GM18517 (cell line): ENCODE results near the gene OR51T1.
"Not testable (repeated sequence)": the region's sequence is repeated elsewhere in the genome, so short reads cannot be mapped to it uniquely, and the experiment has no call there.

Experiments used
- ATAC-seq: cut with Tn5 transposase; IDR thresholded peaks from one replicate; pipeline ENCODE4 v1.9.1; 2021; ENCODE audit warnings: mild to moderate bottlenecking, moderate library complexity; ENCODE audit not compliant: unreplicated experiment

The OR51T1 gene, protein sequence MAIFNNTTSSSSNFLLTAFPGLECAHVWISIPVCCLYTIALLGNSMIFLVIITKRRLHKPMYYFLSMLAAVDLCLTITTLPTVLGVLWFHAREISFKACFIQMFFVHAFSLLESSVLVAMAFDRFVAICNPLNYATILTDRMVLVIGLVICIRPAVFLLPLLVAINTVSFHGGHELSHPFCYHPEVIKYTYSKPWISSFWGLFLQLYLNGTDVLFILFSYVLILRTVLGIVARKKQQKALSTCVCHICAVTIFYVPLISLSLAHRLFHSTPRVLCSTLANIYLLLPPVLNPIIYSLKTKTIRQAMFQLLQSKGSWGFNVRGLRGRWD

DNA sequence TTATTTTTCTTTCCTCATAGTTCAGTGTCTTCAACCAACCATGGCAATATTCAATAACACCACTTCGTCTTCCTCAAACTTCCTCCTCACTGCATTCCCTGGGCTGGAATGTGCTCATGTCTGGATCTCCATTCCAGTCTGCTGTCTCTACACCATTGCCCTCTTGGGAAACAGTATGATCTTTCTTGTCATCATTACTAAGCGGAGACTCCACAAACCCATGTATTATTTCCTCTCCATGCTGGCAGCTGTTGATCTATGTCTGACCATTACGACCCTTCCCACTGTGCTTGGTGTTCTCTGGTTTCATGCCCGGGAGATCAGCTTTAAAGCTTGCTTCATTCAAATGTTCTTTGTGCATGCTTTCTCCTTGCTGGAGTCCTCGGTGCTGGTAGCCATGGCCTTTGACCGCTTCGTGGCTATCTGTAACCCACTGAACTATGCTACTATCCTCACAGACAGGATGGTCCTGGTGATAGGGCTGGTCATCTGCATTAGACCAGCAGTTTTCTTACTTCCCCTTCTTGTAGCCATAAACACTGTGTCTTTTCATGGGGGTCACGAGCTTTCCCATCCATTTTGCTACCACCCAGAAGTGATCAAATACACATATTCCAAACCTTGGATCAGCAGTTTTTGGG, at the start of gene OR51T1:
TSS of gene OR51T1 (plus strand) at position 41 of the 641 bp plus-strand sequence. CDS start at position 41, 0 bp downstream.
- ATAC-seq: no peak

DNA sequence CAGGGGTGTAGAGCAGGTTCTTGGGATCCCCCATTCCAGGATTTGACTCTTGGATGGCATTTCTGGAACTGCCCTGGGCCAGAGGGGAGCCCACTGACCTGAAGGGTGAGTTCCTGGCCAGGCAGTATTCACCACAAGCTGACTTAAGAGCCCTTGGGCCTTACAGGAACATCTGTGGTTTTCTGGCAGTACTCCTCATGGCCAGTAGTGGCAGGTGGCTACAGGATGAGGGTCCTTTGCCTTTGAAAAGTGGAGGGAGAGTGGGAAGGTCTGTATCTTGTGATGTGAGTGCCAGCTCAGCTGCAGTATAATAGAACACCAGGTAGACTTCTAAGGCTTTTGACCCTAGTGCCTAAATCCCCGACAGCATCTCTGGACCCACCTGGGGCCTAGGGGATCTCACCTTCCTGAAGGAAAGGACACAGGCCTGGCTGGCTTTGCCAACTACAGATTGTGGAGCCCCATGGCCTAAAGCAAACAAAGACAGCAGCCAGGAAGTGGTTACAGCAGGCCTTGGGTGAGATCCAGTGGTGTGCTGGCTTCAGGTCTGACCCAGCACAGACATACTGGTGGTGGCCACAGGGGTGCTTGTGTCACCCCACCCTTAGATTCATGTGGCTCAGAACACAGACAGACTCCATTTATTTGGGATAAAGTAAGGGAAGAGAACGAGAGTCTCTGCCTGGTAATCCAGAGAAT, 41.7 kb upstream of the OR51T1 start:
- ATAC-seq: no peak

DNA sequence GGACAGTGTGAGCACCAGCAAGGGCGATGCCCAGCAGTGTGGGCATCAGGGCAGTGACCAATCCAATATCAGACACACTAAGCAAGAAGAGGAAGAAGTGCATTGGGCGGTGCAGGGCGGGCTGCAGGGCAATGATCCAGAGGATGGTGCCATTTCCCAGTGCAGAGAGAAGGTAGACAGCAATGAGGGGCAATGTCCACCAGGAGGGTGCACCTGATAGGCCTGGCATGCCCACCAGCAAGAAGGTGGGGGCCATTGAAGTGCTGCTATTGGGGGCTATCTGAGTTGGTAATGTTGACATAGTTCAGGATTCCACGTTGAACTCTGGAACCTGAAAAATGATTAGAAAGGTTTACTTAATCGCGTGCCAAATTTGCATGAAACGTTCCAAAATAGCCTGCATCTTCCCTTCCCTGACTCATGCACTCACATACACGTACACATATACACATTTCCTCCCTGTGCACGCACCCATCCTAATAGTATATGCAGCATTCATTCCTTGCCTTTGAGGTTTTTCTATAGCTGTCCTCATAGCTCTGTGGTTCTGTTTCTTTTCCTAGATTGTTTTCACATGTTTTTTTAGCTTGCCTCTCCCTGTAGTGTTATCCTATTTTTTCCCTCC, 32.7 kb upstream of the OR51T1 start, which contains the start of gene OR51S1:
TSS of gene OR51S1 (minus strand) at position 301 of the 625 bp plus-strand sequence. CDS start at position 301, 0 bp downstream.
- ATAC-seq: no peak

DNA sequence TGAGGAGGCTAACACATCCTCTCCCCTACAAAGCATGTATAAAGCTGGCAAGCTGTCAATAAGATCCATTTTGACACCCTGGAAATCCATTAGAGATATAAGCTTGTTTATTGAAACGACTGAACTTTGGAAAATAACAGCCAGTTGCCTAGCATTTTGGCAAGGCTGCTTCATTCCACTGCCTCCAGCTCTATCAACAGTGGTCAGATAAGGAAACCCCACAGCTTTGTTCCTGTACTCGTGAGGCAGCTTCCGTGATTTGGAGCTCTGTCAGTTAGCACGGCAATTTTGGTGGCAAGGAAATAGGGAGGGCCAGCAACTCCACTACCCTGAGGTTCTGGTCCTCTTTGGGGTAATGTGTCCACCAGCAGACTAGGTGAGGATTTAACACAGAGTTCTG, 30.7 kb upstream of the OR51T1 start:
- no peak for ATAC-seq

DNA sequence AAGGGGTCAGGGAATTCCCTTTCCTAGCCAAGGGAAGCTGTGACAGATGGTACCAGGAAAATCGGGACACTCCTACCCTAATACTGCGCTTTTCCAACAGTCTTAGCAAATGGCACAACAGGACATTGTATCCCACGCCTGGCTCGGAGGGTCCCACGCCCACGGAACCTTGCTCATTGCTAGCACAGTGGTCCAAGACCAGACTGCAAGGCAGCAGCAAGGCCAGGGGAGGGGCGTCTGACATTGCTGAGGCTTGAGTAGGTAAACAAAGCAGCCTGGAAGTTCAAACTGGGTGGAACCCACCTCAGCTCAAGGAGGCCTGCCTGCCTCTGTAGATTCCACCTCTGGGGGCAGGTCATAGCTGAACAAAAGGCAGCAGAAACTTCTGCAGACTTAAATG, 27.4 kb upstream of the OR51T1 start:
- ATAC-seq: not testable (repeated sequence)

DNA sequence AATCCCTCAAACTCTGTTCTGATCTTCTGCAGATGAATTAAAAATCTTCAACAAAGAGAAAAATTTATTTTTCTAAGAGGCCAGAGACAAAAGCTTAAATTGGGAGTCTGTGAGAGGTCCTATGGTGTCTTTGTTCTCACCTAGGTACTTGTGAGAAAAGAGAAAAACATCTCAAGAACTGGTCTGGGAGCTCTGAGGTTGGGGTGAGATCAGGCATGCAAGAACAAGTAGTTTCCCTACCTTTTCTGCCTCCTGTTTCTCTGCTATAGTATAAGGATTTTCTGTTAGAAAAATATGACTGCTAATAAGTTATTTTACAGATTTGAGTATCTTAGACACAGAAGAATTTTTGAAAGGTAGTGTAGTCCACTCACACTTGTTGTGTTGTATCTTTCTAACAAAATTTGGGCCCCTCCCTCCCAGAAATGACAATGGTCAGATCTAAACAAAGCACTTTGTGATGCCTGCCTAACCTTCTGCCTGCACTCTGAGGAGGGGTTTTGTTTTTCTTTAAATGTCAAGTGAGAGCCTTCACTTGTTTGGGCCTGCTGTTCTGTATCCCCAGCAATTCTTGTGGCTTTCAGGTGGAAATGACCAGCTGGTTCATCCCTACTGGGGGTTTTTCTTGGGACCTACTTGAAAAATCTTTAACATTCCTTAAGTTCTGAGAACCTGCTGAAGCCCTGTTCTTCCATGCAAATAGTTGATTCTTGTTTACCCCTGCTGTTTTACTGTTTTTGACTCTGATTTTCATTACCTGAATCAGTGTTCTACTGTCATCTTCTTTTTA, 19.1 kb upstream of the OR51T1 start:
- no peak for ATAC-seq

DNA sequence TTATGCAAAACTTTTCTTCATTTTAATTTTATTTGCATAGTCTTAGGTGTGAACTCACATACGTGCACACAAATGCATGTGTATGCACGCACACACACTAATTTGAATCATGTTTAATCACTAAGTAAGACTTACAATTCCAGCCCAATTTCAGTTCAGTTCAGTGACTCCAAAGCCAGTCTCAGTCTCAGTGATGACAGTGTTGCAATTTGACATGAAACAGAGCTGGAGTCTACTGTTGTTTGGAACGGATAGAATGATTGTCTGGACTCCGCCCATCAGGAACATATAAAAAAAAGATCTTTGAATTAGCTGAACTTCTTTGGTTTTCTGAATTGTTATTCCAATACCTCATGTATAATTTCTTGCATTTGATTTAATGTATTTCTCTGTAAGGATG, 17.8 kb upstream of the OR51T1 start:
- ATAC-seq: no peak

DNA sequence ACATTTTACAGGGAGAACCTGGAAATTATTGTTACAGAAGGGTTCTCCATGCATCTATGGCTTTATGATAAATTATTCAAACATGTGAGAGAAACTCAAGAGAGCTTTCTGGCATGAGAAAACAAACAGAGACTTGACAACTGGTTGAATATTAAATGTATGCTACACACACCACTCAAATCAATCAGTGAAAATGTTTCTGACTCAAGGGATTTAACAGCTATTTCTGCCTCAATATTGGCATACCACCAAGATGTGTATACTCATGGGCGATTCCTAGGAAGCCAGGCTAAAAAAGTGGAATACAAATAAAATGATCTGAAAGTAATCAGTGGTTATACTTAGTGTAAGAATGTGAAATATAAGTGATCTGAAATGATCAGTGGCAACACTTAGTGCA, 15.8 kb upstream of the OR51T1 start:
- ATAC-seq: no peak

DNA sequence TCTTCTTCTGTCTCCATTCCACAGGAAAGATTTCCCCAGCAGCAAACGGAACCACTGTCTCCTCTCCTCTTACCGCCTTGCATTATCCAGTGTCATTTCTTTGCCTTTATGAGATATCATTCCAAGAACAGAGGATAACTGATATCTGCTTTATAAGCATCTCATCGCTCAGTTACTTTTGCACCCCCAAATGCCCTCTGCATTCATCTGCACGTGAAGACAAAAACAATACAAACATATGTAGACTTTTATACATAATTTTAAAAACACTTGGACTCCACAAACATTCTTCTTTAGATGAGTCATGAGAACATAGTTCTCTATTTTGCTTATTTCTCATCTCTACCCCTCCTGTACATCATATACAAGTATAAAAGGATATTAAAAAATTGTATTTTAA, 512 bp upstream of the OR51T1 start:
- ATAC-seq: no peak

DNA sequence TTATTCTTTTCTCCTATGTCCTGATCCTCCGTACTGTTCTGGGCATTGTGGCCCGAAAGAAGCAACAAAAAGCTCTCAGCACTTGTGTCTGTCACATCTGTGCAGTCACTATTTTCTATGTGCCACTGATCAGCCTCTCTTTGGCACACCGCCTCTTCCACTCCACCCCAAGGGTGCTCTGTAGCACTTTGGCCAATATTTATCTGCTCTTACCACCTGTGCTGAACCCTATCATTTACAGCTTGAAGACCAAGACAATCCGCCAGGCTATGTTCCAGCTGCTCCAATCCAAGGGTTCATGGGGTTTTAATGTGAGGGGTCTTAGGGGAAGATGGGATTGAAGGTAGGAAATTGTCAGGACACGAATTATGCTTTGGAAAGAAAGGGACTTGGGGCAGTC, 843 bp downstream of the OR51T1 start:
- ATAC-seq: no peak

DNA sequence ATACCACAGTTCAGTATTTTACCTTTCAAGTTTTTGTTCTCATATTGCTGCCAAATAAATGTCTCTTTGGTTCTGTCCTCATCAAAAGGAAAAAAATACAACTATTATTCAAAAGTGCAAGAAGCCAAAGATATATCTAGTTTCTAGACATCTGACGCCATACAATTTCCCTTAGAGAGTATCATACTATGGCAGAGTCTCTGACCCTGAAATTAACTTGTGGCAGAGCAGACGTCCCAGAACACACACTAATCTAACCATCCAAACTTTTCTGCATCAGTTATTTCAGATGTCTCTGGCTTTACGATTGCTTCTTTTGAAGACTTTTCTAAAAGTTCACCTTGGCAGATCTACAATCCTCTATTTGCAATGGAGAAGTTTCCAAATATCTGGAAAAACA, 2.7 kb downstream of the OR51T1 start:
- ATAC-seq: no peak

DNA sequence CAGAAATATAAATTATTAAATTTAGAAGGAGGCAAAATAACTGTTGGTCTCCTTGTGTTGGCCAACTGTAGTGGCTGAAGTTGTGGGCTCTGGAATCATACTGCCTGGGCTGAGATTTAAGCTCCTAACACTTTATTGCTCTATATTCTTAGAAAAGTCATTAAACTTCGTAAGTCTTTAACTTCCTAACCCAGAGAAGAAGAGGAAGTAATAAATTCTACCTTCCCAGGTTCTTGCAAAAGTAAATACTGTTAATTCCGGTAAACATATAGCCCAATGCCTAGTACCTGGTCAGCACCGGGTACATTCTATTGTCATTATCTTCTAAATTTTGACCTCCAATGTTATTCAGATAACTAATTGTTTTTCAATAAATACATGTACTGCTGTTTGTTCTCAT, 4.5 kb downstream of the OR51T1 start:
- ATAC-seq: no peak

DNA sequence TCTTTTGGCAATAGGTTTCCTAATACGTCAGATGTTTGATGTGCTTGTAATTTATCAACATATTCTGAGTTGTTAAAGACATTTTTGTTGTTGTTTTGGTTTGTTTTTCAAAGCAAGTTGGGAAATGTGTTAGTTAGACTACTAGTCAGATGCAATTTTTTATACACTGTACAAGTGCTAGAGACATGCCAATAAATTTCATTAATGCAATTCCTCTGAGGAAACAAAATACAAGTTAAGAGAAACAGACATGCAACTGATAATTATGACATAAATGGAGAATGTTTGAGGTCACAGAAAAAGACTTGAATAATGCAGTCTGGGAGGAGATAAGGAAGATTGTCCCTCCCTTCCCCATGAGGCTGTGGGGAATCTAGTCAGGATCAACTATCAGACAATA, 5.9 kb downstream of the OR51T1 start:
- no peak for ATAC-seq

DNA sequence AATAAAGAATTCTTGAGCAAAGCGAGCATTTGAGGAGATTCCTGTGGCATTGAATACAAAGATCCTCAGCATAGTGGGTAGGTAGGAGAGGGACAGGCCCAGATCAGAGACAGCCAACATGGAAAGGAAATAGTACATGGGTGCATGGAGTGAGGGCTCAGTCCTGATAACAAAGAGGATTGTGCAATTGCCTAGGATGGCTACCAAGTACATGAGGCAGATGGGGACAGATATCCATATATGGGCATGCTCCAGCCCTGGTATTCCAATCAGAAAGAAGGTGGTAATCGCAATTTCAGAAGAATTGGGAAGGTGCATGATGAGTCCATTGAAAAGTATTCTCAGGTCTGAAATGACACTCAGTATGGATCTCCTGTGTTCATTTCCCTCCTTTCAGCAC, 8.6 kb downstream of the OR51T1 start:
- no peak for ATAC-seq

DNA sequence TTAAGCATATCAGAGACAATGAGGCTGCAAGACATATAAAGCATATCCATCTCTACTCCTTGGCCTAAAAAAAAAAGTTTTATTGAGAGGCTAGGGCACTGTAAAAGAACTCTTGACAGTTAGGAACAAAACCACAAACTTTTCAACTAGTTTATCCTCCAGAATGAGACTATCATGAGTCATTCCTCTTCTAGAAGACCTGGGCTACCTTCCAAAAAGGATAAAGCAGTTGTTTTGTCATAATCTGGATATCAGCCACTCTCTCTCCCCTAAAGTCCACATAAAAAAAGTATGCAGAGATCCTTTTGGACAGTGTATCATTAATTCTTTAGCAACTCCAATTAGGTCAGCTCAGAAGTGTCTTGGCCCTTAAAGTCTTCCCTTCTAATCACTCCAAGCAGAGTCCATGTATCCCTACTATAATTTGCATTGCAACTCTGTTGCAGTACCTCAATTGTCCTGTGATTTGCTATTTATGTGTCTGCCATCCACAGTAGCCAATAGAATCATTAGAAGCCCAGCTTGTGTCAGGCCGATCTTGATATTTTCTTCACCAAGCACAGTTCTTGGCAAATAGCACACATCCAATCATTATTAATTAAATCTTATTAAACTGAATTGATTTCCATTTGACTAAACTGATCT, 10.4 kb downstream of the OR51T1 start:
- no peak for ATAC-seq

DNA sequence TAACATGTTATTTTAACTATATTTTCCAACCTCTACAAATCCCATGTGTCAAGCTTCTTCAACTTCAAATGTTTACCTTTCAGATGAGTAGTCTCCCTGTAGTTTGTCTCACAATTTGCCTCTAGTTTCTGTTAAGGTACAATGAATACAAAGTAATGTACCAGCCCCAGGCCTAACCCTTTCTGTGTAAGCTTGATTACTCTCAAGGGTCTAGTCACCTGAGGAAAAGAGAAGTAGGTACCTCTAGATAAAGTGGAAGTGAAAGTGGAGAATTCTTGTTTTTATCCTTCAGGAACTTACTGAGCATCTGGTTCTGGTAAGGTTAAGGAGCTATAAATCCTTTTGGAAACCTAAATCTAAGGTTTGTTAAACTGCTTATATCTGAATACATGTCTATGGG, 21.8 kb downstream of the OR51T1 start, which contains the start of gene OR51A7:
TSS of gene OR51A7 (plus strand) at position 300 of the 400 bp plus-strand sequence. CDS start 3,587 bp downstream, outside the sequence.
- ATAC-seq: no peak

DNA sequence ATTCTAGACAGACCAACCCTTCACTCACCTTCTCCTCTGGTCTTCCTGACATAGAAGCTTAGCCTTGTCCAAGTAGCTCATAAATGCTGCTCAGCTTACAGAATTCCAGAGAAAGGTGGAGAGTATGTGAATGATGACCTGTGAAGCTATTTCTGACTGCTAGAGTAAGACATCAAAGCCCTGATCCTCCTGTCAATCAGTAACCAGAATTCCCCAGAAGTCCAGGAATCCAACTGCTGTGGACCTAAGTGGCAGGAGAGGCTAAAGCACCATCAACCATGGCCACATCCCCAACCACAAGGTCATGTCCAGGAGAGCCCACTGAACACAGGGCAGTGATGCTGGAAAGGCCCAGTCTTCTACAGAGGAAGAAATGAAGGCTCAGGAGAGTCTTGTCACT, 34.9 kb downstream of the OR51T1 start:
- ATAC-seq: no peak

DNA sequence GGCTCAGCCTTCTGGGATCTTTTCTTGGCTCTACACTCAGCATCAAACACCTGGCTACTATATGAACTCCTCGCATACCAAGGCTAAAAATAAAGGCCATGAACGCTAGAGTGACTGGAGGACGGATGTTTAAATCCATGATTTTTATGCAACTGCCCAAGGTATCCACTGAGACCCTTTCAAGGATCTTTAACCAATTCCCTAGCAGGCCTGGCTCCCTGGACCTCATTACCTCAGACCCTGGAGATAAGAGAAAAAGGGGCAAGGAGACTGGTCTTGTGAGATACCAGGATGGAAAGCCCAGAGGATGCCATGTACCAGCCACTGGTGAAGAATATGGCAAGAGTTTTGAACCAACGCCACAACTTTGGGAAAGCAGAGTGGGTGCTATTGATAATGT, 37.5 kb downstream of the OR51T1 start, which contains the start of gene OR51G2:
TSS of gene OR51G2 (minus strand) at position 101 of the 400 bp plus-strand sequence. CDS start 3,687 bp downstream, outside the sequence.
- no peak for ATAC-seq

DNA sequence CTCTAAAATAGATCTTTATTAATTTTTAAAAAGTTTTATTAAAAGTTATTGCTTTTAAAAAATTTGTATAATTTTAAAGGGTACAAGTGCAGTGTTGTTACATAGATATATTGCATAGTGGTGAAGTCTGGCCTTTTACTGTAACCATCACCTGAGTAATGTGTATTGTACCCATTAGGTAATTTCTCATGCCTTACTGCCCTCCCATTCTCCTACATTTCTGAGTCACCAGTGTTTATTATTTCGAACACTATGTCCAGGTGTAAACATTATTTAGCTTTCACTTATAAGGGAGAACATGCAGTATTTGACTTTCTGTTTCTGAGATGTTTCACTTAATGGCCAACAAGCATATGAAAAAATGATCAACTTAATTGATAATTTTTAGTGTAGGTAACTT, 40.1 kb downstream of the OR51T1 start:
- no peak for ATAC-seq

DNA sequence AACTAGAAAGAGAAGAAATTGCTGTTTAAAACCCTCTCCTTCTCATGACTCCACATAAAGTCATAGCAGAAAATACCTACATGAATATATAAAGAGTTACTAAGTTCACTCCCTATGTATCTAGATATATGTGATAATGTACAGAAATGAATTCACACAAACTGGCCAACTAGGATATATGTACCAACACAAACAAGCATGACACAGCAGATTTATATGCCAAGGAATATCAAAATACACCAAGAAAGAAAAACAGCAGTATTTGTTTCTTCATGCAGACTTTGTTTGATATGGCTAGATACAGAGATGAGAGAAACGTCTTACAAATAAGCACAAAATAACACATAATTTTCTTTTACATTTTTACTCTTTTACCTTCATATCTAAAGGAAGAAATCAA, 40.6 kb downstream of the OR51T1 start:
- ATAC-seq: no peak
